Neural cell (in vitro differentiated cells): ENCODE measurements around the gene SLC2A6. TPM values are rescaled to one million over a fixed set of nuclear protein-coding genes. Genes with fewer than 3 reads are reported as not detected.

Source experiments
- H2AFZ ChIP-seq: fragments of 200-600, 300-800 bp; sonication (generic), shearing (Covaris generic); 2 replicates; pipeline ENCODE4 v1.6.0; 2014; ENCODE audit warnings: low read depth, mild to moderate bottlenecking, antibody characterized with exemption, low read length, moderate library complexity
- H3F3A ChIP-seq: fragments of 200-600 bp; shearing (Covaris generic); 2 replicates; pipeline ENCODE4 v1.6.1; 2016; ENCODE audit warnings: mild to moderate bottlenecking, moderate library complexity, mixed read lengths, antibody characterized with exemption, low read length; ENCODE audit not compliant: insufficient read depth, poor library complexity, severe bottlenecking
- H3K27ac ChIP-seq: fragments of 200-600, 300-800 bp; sonication (generic), shearing (Covaris generic); 2 replicates; pipeline ENCODE4 v1.5.1; 2014; ENCODE audit warnings: mild to moderate bottlenecking, low read length, moderate library complexity
- H3K27me3 ChIP-seq: fragments of 300-800, 200-600 bp; sonication (generic), shearing (Covaris generic); 2 replicates; pipeline ENCODE4 v1.6.0; 2014; ENCODE audit warnings: mild to moderate bottlenecking, low read depth, low read length, moderate library complexity; ENCODE audit not compliant: insufficient read depth
- H3K36me3 ChIP-seq: fragments of 300-800, 200-600 bp; sonication (generic), shearing (Covaris generic); 2 replicates; pipeline ENCODE4 v1.5.1; 2014; ENCODE audit warnings: mild to moderate bottlenecking, antibody characterized with exemption, low read length, moderate library complexity; ENCODE audit not compliant: insufficient read depth
- H3K4me2 ChIP-seq: fragments of 300-800, 200-600 bp; sonication (generic), shearing (Covaris generic); 2 replicates; pipeline ENCODE4 v1.6.0; 2014; ENCODE audit warnings: mild to moderate bottlenecking, low read length
- H3K4me3 ChIP-seq: fragments of 300-800, 200-600 bp; sonication (generic), shearing (Covaris generic); 2 replicates; pipeline ENCODE4 v1.5.1; 2014; ENCODE audit warnings: mild to moderate bottlenecking, low read length, moderate library complexity
- H3K79me2 ChIP-seq: fragments of 200-600 bp; shearing (Covaris generic); replicated peaks from 2 replicates; pipeline ENCODE4 v1.6.0; 2014; ENCODE audit warnings: mild to moderate bottlenecking, low read length, moderate library complexity; ENCODE audit not compliant: insufficient read depth
- H3K9ac ChIP-seq: fragments of 300-800, 200-600 bp; sonication (generic), shearing (Covaris generic); 2 replicates; pipeline ENCODE4 v1.6.1; 2016; ENCODE audit warnings: mild to moderate bottlenecking, low read length, mixed read lengths
- H3K9me2 ChIP-seq: fragments of 200-600 bp; shearing (Covaris generic); 2 replicates; pipeline ENCODE4 v1.6.1; 2016; ENCODE audit warnings: mild to moderate bottlenecking, low read length, mixed read lengths; ENCODE audit not compliant: insufficient read depth
- H3K9me3 ChIP-seq: fragments of 200-600, 300-800 bp; sonication (generic), shearing (Covaris generic); 2 replicates; pipeline ENCODE4 v1.6.1; 2016; ENCODE audit warnings: mild to moderate bottlenecking, mixed run types, low read length, moderate library complexity, mixed read lengths
- H4K20me1 ChIP-seq: fragments of 200-600 bp; shearing (Covaris generic); 2 replicates; pipeline ENCODE4 v1.6.1; 2016; ENCODE audit warnings: mild to moderate bottlenecking, mixed run types; ENCODE audit not compliant: insufficient read depth
- CTCF ChIP-seq: fragments of 450-650 bp; IDR thresholded peaks from 2 replicates; pipeline ENCODE4 v1.5.1; 2014; ENCODE audit warnings: antibody characterized with exemption, mild to moderate bottlenecking, moderate library complexity; ENCODE audit not compliant: poor library complexity, severe bottlenecking
- EP300 ChIP-seq: fragments of 450-650 bp; conservative IDR thresholded peaks from 2 replicates; pipeline ENCODE4 v1.6.1; 2014; ENCODE audit warnings: antibody characterized with exemption, mild to moderate bottlenecking, moderate library complexity; ENCODE audit not compliant: poor library complexity, severe bottlenecking
- EZH2 ChIP-seq: fragments of 200-600, 300-800 bp; shearing (Covaris generic), sonication (generic); IDR thresholded peaks from 2 replicates; pipeline ENCODE4 v1.6.1; 2014; ENCODE audit warnings: antibody characterized with exemption, low read length, borderline replicate concordance, mild to moderate bottlenecking; ENCODE audit not compliant: insufficient read depth, poor library complexity, severe bottlenecking
- MXI1 ChIP-seq: fragments of 450-650 bp; conservative IDR thresholded peaks from 2 replicates; pipeline ENCODE4 v1.6.1; 2014; ENCODE audit warnings: antibody characterized with exemption, mild to moderate bottlenecking; ENCODE audit not compliant: poor library complexity, severe bottlenecking
- POLR2AphosphoS5 ChIP-seq: IDR thresholded peaks from 2 replicates; pipeline ENCODE4 v1.6.1; 2012
- RAD21 ChIP-seq: fragments of 450-650 bp; conservative IDR thresholded peaks from 2 replicates; pipeline ENCODE4 v1.6.1; 2014; ENCODE audit warnings: antibody characterized with exemption, mild to moderate bottlenecking, moderate library complexity
- REST ChIP-seq: IDR thresholded peaks from 2 replicates; pipeline ENCODE4 v1.6.1; 2012; ENCODE audit warnings: borderline replicate concordance
- SMC3 ChIP-seq: fragments of 450-650 bp; conservative IDR thresholded peaks from 2 replicates; pipeline ENCODE4 v1.6.1; 2014; ENCODE audit warnings: antibody characterized with exemption, mild to moderate bottlenecking, moderate library complexity; ENCODE audit not compliant: poor library complexity
- TAF1 ChIP-seq: IDR thresholded peaks from 2 replicates; pipeline ENCODE4 v1.6.1; 2012; ENCODE audit warnings: low read depth
- polyA plus RNA-seq: library from polyadenylated mRNA; depleted of rRNA; stranded (reverse); fragments of >200 nt; gene quantifications from 2 replicates; pipeline ENCODE4 v1.2.3, GENCODE V29; 2014

The SLC2A6 gene
- polyA plus RNA-seq, 1 donor from 2014 or later, result 11.5 TPM

- TF ChIP-seq TAF1 (no peak), EZH2 (no peak), REST (no peak), EP300 (no peak), POLR2AphosphoS5 (no peak), MXI1 (no peak), CTCF (no peak), RAD21 (no peak), SMC3 (no peak)
- Histone ChIP-seq H3K9me3 (no peaks in the 10 kb centered on the region), H3K4me3 (no peak overlapping the region), H3K79me2 (peaks cover 12% of the 10 kb centered on the region), H3K9ac (no peak overlapping the region), H3K4me2 (no peak overlapping the region), H3K27me3 (no peaks in the 10 kb centered on the region), H3K36me3 (peaks cover 5% of the 10 kb centered on the region), H2AFZ (no peak overlapping the region), H4K20me1 (peaks cover 3% of the 10 kb centered on the region), H3F3A (no peaks in the 10 kb centered on the region), H3K27ac (no peak overlapping the region), H3K9me2 (no peaks in the 10 kb centered on the region)
These were observed 11.8 kb downstream of the SLC2A6 start for GRCh38 chr9:133467101-133467500.

- Histone ChIP-seq H3K4me3 (no peak overlapping the region), H3F3A (no peaks in the 10 kb centered on the region), H3K9me3 (no peaks in the 10 kb centered on the region), H3K9me2 (no peaks in the 10 kb centered on the region), H3K27ac (no peak overlapping the region), H3K36me3 (peaks cover 5% of the 10 kb centered on the region), H3K4me2 (no peak overlapping the region), H3K79me2 (peaks cover 23% of the 10 kb centered on the region), H3K9ac (no peak overlapping the region), H2AFZ (no peak overlapping the region), H4K20me1 (peaks cover 3% of the 10 kb centered on the region), H3K27me3 (no peaks in the 10 kb centered on the region)
- TF ChIP-seq REST (no peak), POLR2AphosphoS5 (no peak), RAD21 (no peak), CTCF (no peak), EZH2 (no peak), TAF1 (no peak), SMC3 (no peak), MXI1 (no peak), EP300 (no peak)
These were observed 12.9 kb downstream of the SLC2A6 start for GRCh38 chr9:133465984-133466383.
